Activated B cell treated with CpG ODN at 0.5 μM for 24 hours (primary cell): ENCODE data around the gene CHN2. TPM values are rescaled to one million over a fixed set of nuclear protein-coding genes. Genes with fewer than 3 reads are reported as not detected.

ENCODE experiments used
- ATAC-seq: fragments of 200-7000 bp; cut with Tn5 transposase; one replicate; pipeline ENCODE4 v1.10.0; 2021; ENCODE audit warnings: low read depth, mild to moderate bottlenecking, moderate library complexity
- CTCF ChIA-PET: fragments of 350-600 bp; sonication (Branson Sonifier 250); formaldehyde crosslinking; loops from one replicate; lab custom pipeline; 2021; ENCODE audit warnings: antibody characterized with exemption; lab: Charles Lee
- POLR2A ChIA-PET: fragments of 350-600 bp; sonication (Branson Sonifier 250); formaldehyde crosslinking; loops from one replicate; lab custom pipeline; 2021; ENCODE audit warnings: antibody characterized with exemption; lab: Charles Lee
- DNase-seq: peaks from one replicate; pipeline ENCODE4 v3.0.0; 2022
- H3K27ac Mint-ChIP-seq: one replicate; pipeline ENCODE4 v1.8.0; 2020; ENCODE audit warnings: mixed read lengths
- H3K27me3 Mint-ChIP-seq: one replicate; pipeline ENCODE4 v1.8.0; 2021; ENCODE audit warnings: mixed read lengths
- H3K36me3 Mint-ChIP-seq: one replicate; pipeline ENCODE4 v1.8.0; 2021; ENCODE audit warnings: low read depth, mixed read lengths
- H3K4me1 Mint-ChIP-seq: one replicate; pipeline ENCODE4 v1.8.0; 2021; ENCODE audit warnings: mixed read lengths
- H3K4me3 Mint-ChIP-seq: one replicate; pipeline ENCODE4 v1.8.0; 2020; ENCODE audit warnings: mild to moderate bottlenecking, mixed read lengths
- H3K9me3 Mint-ChIP-seq: one replicate; pipeline ENCODE4 v1.8.0; 2020; ENCODE audit warnings: mixed read lengths
- CTCF ChIP-seq: fragments of 200-600 bp; IDR thresholded peaks from one replicate; pipeline ENCODE4 v1.8.0; 2022; ENCODE audit warnings: antibody characterized with exemption, mild to moderate bottlenecking
- intact Hi-C: fragments of 100-400 bp; cut with micrococcal nuclease; formaldehyde crosslinking; loops from one replicate; pipeline ENCODE4 v1.15.1; 2024
- total RNA-seq: library from RNA; stranded (reverse); gene quantifications from 2 replicates; pipeline ENCODE4 v1.2.3, GENCODE V29; 2022

The CHN2 gene
- total RNA-seq, 1 donor from 2014 or later = 1.8 TPM

GRCh38 chr7:29216128-29216527 is 21.6 kb downstream of the CHN2 start:
- H3K4me1 Mint-ChIP-seq = no peaks in the 10 kb centered on the region
- no peak for DNase-seq
- intact Hi-C loops = no loop called here
- TF ChIP-seq CTCF = no peak
- H3K27me3 Mint-ChIP-seq = peaks cover 2% of the 10 kb centered on the region
- no peaks in the 10 kb centered on the region for H3K36me3 Mint-ChIP-seq
- H3K9me3 Mint-ChIP-seq = peaks cover 2% of the 10 kb centered on the region
- ATAC-seq = no peak
- ChIA-PET CTCF (interaction anchor here (0.8 kb wide), 1 partner anchor 26 kb away, joined by 3 read pairs; no protein-coding TSS in a partner anchor), POLR2A (no interaction called here)
- H3K4me3 Mint-ChIP-seq = no peak overlapping the region
- H3K27ac Mint-ChIP-seq = no peak overlapping the region

- intact Hi-C loops = no loop called here
- Mint-ChIP-seq H3K36me3 (no peaks in the 10 kb centered on the region), H3K27me3 (peaks cover 2% of the 10 kb centered on the region), H3K9me3 (peaks cover 6% of the 10 kb centered on the region), H3K4me3 (no peak overlapping the region), H3K27ac (no peak overlapping the region), H3K4me1 (no peaks in the 10 kb centered on the region)
- no peak for TF ChIP-seq CTCF
- CTCF ChIA-PET = no interaction called here
- POLR2A ChIA-PET = no interaction called here
- no peak for DNase-seq
- ATAC-seq = no peak
These were observed 22.5 kb downstream of the CHN2 start for GRCh38 chr7:29217113-29217512.

- ATAC-seq (no peak), DNase-seq (no peak)
- no peaks in the 10 kb centered on the region for H3K4me1 Mint-ChIP-seq
- POLR2A ChIA-PET = no interaction called here
- CTCF ChIA-PET = no interaction called here
- H3K27ac Mint-ChIP-seq = no peak overlapping the region
- TF ChIP-seq CTCF = no peak
- H3K9me3 Mint-ChIP-seq = peaks cover 6% of the 10 kb centered on the region
- intact Hi-C loops = no loop called here
- H3K27me3 Mint-ChIP-seq = no peaks in the 10 kb centered on the region
- no peaks in the 10 kb centered on the region for H3K36me3 Mint-ChIP-seq
- H3K4me3 Mint-ChIP-seq = no peak overlapping the region
These were observed 30.2 kb downstream of the CHN2 start for GRCh38 chr7:29224726-29225125.

GRCh38 chr7:29228289-29229011 is 33.9 kb downstream of the CHN2 start:
- ChIA-PET POLR2A (no interaction called here), CTCF (interaction anchor here (0.9 to 1.1 kb wide), 2 partner anchors 39 to 304 kb away, joined by 3 read pairs; no protein-coding TSS in a partner anchor)
- no peak for DNase-seq
- H3K9me3 Mint-ChIP-seq = peaks cover 1% of the 10 kb centered on the region
- ATAC-seq = no peak
- no peak for TF ChIP-seq CTCF
- intact Hi-C loops = no loop called here
- H3K36me3 Mint-ChIP-seq = no peaks in the 10 kb centered on the region
- no peak overlapping the region for H3K4me3 Mint-ChIP-seq
- H3K27me3 Mint-ChIP-seq = peaks cover 2% of the 10 kb centered on the region
- H3K27ac Mint-ChIP-seq = no peak overlapping the region
- H3K4me1 Mint-ChIP-seq = no peaks in the 10 kb centered on the region

GRCh38 chr7:29229066-29229465 is 34.5 kb downstream of the CHN2 start:
- DNase-seq (no peak), ATAC-seq (no peak)
- Mint-ChIP-seq H3K4me3 (no peak overlapping the region), H3K4me1 (no peaks in the 10 kb centered on the region), H3K36me3 (no peaks in the 10 kb centered on the region), H3K27ac (no peak overlapping the region), H3K9me3 (peaks cover 2% of the 10 kb centered on the region), H3K27me3 (peaks cover 4% of the 10 kb centered on the region)
- CTCF ChIA-PET = interaction anchor here (0.9 to 1.1 kb wide), 2 partner anchors 39 to 304 kb away, joined by 3 read pairs; no protein-coding TSS in a partner anchor
- TF ChIP-seq CTCF = no peak
- POLR2A ChIA-PET = no interaction called here
- intact Hi-C loops = no loop called here
